GM19025 (cell line): Measurements from ENCODE around the gene PRRX2.
"Not testable (repeated sequence)": the region's sequence is repeated elsewhere in the genome, so short reads cannot be mapped to it uniquely, and the experiment has no call there.

Experiments
- ATAC-seq: cut with Tn5 transposase; IDR thresholded peaks from one replicate; pipeline ENCODE4 v1.9.1; 2021; ENCODE audit warnings: mild to moderate bottlenecking, low read depth, moderate library complexity; ENCODE audit not compliant: unreplicated experiment

PRRX2 gene

GRCh38 chr9:129751841-129752801 is 86.7 kb downstream of the PRRX2 start:
- no peak for ATAC-seq

GRCh38 chr9:129752900-129753729 is 87.7 kb downstream of the PRRX2 start, which contains the start of gene PTGES:
PTGES (minus strand) TSS chr9:129753042; CDS start chr9:129753012, 30 bp downstream.
- ATAC-seq = no peak

DNA sequence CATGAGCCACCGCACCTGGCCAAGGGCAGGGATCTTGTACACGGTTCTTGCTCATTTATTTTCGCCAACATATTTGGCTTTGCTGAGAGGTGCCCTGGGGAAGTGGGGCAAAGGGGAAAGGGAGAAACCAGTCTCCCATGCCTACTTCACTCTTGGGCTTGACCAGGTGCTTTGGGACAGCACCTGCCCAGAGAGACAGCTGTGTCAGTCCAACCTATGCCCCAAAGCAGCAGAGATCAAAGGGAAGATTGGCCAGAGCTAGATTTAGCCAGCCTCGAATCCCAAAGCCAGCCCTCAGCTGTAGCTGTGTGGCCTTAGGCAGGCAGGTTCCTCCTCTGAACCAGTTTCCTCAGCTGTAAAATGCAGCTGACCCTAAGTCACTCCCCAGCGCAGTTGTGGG is 89.7 kb downstream of the PRRX2 start:
- no peak for ATAC-seq

- no peak for ATAC-seq
Observed at GRCh38 chr9:129756191-129756590, 90.7 kb downstream of the PRRX2 start.

GRCh38 chr9:129757045-129757444 is 91.6 kb downstream of the PRRX2 start:
- ATAC-seq = no peak

DNA sequence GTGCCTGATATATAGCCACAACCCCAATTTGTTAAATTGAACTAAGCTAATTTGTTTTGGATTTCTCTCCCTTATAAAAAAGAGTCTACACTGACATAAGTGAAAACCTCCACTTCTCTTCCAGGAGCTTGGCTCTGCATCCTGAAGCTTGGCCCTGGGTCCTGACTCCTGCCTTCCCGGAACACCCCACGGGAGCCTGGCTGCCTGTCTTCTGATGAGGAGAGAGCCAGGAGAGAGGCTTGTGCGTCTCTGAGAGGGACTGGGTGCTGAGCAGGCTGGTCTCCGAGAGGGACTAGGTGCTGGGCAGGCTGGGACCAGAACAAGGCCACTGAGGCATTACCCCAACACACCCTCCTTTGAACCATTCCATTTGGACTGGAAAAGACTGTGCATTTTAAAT is 93.9 kb downstream of the PRRX2 start:
- ATAC-seq = no peak

- ATAC-seq = no peak
Observed at GRCh38 chr9:129759804-129760502, 94.5 kb downstream of the PRRX2 start.

DNA sequence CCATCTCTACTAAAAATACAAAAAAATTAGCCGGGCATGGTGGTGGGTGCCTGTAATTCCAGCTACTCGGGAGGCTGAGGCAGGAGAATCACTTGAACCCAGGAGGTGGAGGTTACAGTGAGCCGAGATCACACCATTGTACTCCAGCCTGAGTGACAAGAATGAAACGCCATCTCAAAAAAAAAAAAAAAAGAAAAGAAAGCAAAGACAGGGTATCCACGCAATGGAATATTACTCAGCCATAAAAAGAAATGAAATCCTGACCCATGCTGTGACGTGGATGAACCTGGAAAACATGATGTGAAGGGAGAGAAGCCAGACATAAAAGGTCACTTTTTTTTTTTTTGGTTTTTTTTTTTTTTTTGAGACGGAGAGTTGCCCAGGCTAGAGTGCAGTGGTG is 95.3 kb downstream of the PRRX2 start:
- ATAC-seq = not testable (repeated sequence)

DNA sequence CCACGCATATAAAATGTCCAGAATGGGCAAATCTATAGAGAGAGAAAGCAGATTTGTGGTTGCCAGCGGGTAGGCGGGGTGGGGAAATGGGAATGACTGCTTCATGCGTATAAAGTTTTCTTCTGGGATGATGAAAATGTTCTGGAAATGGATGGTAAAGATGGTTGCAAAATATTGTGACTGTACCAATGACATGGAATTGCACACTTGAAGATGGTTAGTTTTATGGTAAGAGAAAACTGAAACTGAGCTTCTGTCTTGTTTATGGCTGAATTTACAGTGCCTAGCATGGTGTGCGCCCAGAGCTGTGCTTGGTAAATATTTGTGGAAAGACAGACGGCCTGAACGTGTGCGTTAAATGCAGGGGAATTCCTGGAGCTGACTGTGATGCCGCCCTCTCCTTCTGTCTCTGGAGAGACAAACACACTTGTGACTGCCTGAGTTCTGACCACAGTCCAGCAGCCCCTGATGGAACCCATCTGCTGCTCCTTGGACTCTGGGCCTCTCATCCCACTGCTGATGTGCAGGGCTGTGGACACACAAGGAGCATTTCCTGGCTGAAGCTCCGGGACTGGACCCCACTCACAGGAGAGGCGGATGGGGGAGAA is 96.0 kb downstream of the PRRX2 start:
- no peak for ATAC-seq

- ATAC-seq = no peak
Observed at GRCh38 chr9:129761901-129762369, 96.5 kb downstream of the PRRX2 start.

- ATAC-seq = not testable (repeated sequence)
Observed at GRCh38 chr9:129762370-129762984, 97.0 kb downstream of the PRRX2 start.

DNA sequence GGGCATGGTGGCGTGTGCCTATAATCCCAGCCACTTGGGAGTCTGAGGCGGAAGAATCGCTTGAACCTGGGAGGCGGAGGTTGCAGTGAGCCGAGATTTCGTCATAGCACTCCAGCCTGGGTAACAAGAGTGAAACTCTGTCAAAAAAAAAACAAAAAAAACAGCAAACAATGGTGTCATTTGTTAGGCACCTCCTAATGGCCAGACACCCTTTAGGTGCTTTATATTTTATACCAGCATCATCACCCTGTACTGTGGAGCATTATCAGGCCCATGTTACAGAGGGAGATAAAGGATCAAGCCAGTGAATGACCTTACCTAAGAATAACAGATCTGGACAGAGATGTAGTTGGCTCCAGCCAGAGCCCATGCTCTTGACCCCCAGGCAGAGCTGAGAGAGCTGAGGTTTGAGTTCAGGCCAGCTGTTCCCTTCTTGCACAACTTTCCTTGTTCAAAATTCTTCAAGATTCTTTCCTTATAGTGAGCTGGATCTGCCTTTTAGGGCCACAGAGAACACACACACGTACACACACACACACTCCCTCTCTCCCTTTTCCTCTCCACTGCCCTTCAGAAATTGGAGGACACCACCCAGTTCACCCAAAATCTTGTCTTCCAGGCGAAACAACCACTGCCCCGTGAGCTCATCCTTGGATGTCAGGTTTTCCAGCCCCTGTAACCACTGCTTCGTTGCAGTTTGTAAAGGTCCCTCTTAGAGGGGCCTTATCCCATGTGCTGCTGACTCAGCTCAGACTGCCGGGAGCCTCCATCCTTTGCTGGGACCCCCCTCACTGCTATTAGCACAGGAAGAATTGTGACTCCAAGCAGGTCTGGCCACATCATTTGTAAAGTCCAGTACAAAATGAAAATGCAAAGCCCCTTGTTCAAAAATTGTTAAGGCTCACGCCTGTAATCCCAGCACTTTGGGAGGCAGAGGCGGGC is 97.8 kb downstream of the PRRX2 start:
- no peak for ATAC-seq

DNA sequence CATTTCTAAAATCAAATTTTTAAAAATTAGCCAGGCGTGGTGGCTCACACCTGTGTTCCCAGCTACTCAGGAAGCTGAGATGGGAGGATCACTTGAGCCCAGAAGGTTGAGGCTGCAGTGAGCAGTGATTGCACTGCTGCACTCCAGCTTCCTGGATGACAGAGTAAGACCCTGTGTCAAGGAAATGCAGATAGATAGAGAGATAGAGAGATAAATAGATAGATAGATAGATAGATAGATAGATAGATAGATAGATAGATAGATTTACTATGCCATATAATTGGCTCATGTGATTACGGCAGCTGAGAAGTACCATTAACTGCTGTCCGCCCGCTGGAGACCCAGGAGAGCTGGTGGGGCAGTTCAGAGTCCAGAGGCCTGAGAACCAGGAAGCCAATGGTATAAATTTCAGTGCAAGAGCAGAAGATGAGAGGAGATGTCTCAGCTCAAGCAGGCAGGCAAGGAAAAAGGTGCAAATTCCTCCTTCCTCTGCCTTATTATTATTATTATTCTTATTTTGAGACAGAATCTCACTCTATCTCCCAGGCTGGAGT is 100.4 kb downstream of the PRRX2 start:
- no peak for ATAC-seq

DNA sequence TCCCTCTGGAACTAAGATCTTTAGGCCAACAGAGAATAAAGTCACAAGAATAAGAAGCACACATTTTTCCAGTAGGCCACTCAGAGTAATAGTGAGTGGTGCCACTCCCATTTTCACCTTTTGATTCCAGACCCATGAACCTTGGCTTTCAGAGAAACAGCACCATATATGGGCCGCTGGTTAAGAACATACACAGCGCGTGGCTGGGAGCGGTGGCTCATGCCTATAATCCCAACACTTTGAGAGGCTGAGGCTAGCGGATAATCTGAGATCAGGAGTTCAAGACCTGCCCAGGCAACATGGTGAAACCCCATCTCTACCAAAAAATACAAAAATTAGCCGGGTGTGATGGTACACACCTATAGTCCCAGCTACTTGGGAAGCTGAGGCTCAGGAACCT is 103.0 kb downstream of the PRRX2 start:
- ATAC-seq = no peak

DNA sequence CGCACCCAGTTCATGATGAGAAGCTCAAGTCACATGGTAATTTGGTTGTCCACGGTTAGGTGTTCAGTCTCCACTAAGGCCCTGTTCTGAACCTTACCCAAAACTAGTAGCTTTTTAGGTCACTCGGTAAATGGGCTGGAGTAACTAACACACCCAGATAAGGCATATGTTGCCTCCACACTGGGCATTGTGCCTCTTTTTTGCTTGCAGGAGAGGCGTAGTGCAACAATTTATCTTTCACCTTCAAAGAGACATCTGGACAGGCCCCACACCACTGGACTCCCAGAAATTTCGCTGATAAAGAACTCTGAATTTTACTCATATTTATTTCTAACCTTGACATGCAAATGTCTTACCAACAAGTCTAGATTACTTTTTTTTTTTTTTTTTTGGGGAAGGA is 104.2 kb downstream of the PRRX2 start:
- no peak for ATAC-seq

DNA sequence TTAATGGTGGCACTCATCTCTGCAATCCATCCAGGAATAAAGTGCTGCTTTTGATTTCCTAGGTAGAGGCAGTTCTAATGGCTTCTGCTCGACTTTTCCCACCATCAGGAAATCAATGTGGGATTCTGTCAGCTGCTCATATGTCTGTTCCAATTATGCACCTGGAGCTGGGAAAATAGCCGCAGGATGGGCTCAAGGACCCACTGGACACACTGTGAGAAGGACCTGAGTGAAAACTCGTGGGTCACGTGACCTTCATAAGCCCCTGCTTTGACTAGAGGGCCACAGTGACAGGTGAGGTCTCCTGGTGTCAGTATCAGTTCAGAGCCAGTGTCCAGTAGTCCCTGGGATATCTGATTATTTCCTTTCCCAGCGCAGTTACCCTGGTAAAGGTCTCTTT is 105.3 kb downstream of the PRRX2 start:
- ATAC-seq = no peak
